Left ventricle myocardium inferior (tissue), 1 donor: ENCODE data around the gene DDAH1. TPM values are rescaled to one million over a fixed set of nuclear protein-coding genes. Genes with fewer than 3 reads are reported as not detected.

Source experiments
- DNase-seq: peaks from one replicate; pipeline ENCODE4 v3.0.0-alpha.2; 2020
- H3K27ac ChIP-seq: fragments of 200-600 bp; replicated peaks from 2 replicates; pipeline ENCODE4 v1.8.0; 2021
- H3K27me3 ChIP-seq: fragments of 200-600 bp; 2 replicates; pipeline ENCODE4 v1.8.0; 2021; ENCODE audit warnings: low read depth
- H3K36me3 ChIP-seq: fragments of 200-600 bp; 2 replicates; pipeline ENCODE4 v1.8.0; 2021
- H3K4me1 ChIP-seq: fragments of 200-600 bp; 2 replicates; pipeline ENCODE4 v1.8.0; 2021
- H3K4me3 ChIP-seq: fragments of 200-600 bp; 2 replicates; pipeline ENCODE4 v1.8.0; 2021; ENCODE audit warnings: mild to moderate bottlenecking, moderate library complexity
- H3K9me3 ChIP-seq: fragments of 200-600 bp; replicated peaks from 2 replicates; pipeline ENCODE4 v1.8.0; 2021
- CTCF ChIP-seq: fragments of 200-600 bp; IDR thresholded peaks from 2 replicates; pipeline ENCODE4 v1.8.0; 2021; ENCODE audit warnings: antibody characterized with exemption, mild to moderate bottlenecking, borderline replicate concordance
- intact Hi-C: fragments of 100-400 bp; cut with micrococcal nuclease; formaldehyde crosslinking; loops from one replicate; pipeline ENCODE4 v1.11.0; 2022
- total RNA-seq: library from RNA; stranded (reverse); fragmentation: NEBNext Ultra II Directional; extraction: Animal tissue kit (Norgen Biotek cat#: 25700); gene quantifications from one replicate; pipeline ENCODE4 v1.2.1, GENCODE V29; 2021
- donor health status: DM: no; HTN: yes; CAD: no; lungs with severe emphysema.

Gene DDAH1
- total RNA-seq, 1 donor from 2014 or later: 10.1 TPM

GRCh38 chr1:85311818-85312217, 153.1 kb downstream of the DDAH1 start:
- Histone ChIP-seq H3K4me1 (peaks cover 43% of the 10 kb centered on the region), H3K27ac (no peak overlapping the region), H3K36me3 (no peaks in the 10 kb centered on the region), H3K27me3 (no peaks in the 10 kb centered on the region), H3K9me3 (no peaks in the 10 kb centered on the region), H3K4me3 (no peak overlapping the region)
- no peak for TF ChIP-seq CTCF
- DNase-seq: no peak
- intact Hi-C loops: no loop called here

GRCh38 chr1:85308833-85309350, 156.1 kb downstream of the DDAH1 start:
- intact Hi-C loops: loop anchor here (2.0 to 10.0 kb wide), 4 partner anchors 90 to 383 kb away; partner anchors contain the start of gene CCN1
- Histone ChIP-seq H3K4me3 (no peak overlapping the region), H3K9me3 (no peaks in the 10 kb centered on the region), H3K4me1 (peaks cover 17% of the 10 kb centered on the region), H3K27me3 (no peaks in the 10 kb centered on the region), H3K27ac (no peak overlapping the region), H3K36me3 (no peaks in the 10 kb centered on the region)
- DNase-seq: no peak
- TF ChIP-seq CTCF: no peak

- Histone ChIP-seq H3K4me3 (peak overlapping the region; percentile 13), H3K4me1 (peaks cover 10% of the 10 kb centered on the region), H3K27ac (no peak overlapping the region), H3K27me3 (no peaks in the 10 kb centered on the region), H3K36me3 (no peaks in the 10 kb centered on the region), H3K9me3 (no peaks in the 10 kb centered on the region)
- intact Hi-C loops: loop anchor here (2.0 to 10.0 kb wide), 4 partner anchors 91 to 384 kb away; partner anchors contain the start of gene CCN1
- peak; percentile 88 for DNase-seq
- peak; percentile 99 for TF ChIP-seq CTCF
Measured at GRCh38 chr1:85307987-85308832, 156.7 kb downstream of the DDAH1 start.

- intact Hi-C loops: loop anchor here (5.0 to 10.0 kb wide), 2 partner anchors 279 to 386 kb away; partner anchors contain the start of gene CCN1
- H3K27me3 ChIP-seq: no peaks in the 10 kb centered on the region
- no peaks in the 10 kb centered on the region for H3K9me3 ChIP-seq
- no peak overlapping the region for H3K27ac ChIP-seq
- no peak for TF ChIP-seq CTCF
- DNase-seq: no peak
- peaks cover 9% of the 10 kb centered on the region for H3K4me1 ChIP-seq
- no peak overlapping the region for H3K4me3 ChIP-seq
- H3K36me3 ChIP-seq: no peaks in the 10 kb centered on the region
Measured at GRCh38 chr1:85306236-85306635, 158.7 kb downstream of the DDAH1 start.

- H3K9me3 ChIP-seq: no peaks in the 10 kb centered on the region
- peaks cover 12% of the 10 kb centered on the region for H3K4me1 ChIP-seq
- DNase-seq: no peak
- TF ChIP-seq CTCF: no peak
- no peaks in the 10 kb centered on the region for H3K27me3 ChIP-seq
- no peaks in the 10 kb centered on the region for H3K36me3 ChIP-seq
- intact Hi-C loops: loop anchor here (10.0 kb wide), 1 partner anchor 281 kb away; the partner anchor contains the start of gene CCN1
- H3K4me3 ChIP-seq: no peak overlapping the region
- H3K27ac ChIP-seq: no peak overlapping the region
Measured at GRCh38 chr1:85303440-85304162, 161.4 kb downstream of the DDAH1 start.
